Measurements from ENCODE around the gene SRCIN1. TPM values are rescaled to one million over a fixed set of nuclear protein-coding genes. Genes with fewer than 3 reads are reported as not detected.

Gene SRCIN1
- total RNA-seq, 1 donor from 2014 or later: 6.2 TPM

- DNase-seq (ENCODE audit: low spot score): no peak
- intact Hi-C loops (cut with DNase I): no loop called here
Measured at GRCh38 chr17:38568845-38569510, 36.8 kb downstream of the SRCIN1 start.

DNA sequence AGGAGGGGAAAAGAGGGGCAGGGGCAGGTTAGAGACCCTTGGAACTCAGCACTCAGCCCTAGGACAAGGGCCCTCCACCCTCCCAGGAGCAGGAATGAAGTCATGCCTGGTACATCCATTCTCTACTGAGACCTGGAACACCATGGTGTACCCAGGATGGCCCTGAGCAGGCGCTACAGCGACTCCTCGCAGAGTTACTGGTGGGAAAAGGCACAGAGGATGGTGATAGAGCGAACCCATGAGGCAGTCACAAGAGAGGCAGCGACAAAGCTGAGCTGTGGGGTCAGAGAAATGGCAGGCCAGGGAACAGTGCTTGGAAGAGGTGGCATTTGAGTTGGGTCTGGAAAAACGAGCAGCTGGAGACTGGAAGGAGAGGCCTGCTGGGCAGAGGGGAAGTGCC, 37.5 kb downstream of the SRCIN1 start:
- intact Hi-C loops (cut with DNase I): no loop called here

GRCh38 chr17:38567350-38567749, 38.4 kb downstream of the SRCIN1 start:
- intact Hi-C loops (cut with DNase I): no loop called here
- DNase-seq (ENCODE audit: low spot score): no peak

More for the DNA sequence above, 37.5 kb downstream of the SRCIN1 start:
- DNase-seq (ENCODE audit: low spot score): no peak

DNA sequence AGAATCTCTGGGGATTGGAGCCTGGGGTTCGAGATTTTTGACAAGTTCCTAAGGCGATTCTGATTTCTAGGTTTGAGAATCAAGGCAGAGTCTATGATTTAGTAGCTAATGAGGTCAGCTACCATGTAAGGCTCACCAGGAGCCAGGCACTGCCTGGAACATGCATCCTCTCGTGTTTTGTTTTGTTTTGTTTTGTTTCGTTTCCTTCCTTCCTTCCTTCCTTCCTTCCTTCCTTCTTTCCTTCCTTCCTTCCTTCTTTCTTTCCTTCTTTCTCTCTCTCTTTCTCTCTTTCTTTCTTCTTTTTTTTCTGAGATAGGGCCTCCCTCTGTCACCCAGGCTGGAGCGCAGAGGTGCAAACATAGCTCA, 39.1 kb downstream of the SRCIN1 start:
- intact Hi-C loops (cut with DNase I): no loop called here
- no peak for DNase-seq (ENCODE audit: low spot score)

DNA sequence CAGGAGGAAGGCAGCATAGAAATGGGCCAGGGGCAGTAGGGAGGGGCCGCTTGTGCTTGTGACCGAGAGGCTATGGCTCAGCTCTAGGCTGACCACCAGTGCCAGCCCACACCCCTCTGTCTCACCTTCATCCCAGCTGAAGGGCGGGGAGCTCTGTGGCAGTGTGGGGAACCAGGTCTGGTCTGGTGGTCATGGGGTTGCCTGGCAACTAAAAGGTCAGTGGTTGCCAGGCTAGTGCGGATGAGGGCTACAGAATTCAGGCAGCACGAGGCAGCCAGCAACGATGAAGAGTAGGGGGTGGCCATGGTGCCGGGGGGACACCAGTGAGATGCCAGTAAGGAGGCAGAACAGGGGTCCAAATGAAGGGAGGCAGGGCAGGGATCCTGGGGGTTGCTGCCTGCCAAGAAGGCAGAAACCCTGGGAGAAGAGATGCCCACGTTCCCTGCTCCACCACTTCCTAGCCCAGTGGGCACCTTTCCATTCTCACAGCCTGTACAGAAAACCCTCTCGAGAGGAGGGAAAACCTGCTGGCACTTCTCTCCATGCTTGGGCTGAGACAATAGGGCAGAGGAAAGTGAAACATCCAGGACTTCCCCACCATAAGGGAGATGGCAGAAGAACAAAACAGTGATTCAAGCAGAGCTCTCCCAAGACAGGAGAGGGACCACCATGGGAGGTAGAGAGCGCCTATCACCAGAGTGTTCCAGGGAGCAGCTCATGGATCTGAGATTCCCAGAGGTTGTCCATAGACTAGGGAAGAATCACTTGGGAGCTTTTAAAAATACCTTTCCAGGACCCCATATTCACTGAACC, 39.7 kb downstream of the SRCIN1 start:
- no peak for DNase-seq (ENCODE audit: low spot score)
- intact Hi-C loops (cut with DNase I): no loop called here

GRCh38 chr17:38564869-38565268, 40.9 kb downstream of the SRCIN1 start:
- intact Hi-C loops (cut with DNase I): no loop called here
- DNase-seq (ENCODE audit: low spot score): no peak

GRCh38 chr17:38564254-38564837, 41.4 kb downstream of the SRCIN1 start:
- no peak for DNase-seq (ENCODE audit: low spot score)
- intact Hi-C loops (cut with DNase I): no loop called here

DNA sequence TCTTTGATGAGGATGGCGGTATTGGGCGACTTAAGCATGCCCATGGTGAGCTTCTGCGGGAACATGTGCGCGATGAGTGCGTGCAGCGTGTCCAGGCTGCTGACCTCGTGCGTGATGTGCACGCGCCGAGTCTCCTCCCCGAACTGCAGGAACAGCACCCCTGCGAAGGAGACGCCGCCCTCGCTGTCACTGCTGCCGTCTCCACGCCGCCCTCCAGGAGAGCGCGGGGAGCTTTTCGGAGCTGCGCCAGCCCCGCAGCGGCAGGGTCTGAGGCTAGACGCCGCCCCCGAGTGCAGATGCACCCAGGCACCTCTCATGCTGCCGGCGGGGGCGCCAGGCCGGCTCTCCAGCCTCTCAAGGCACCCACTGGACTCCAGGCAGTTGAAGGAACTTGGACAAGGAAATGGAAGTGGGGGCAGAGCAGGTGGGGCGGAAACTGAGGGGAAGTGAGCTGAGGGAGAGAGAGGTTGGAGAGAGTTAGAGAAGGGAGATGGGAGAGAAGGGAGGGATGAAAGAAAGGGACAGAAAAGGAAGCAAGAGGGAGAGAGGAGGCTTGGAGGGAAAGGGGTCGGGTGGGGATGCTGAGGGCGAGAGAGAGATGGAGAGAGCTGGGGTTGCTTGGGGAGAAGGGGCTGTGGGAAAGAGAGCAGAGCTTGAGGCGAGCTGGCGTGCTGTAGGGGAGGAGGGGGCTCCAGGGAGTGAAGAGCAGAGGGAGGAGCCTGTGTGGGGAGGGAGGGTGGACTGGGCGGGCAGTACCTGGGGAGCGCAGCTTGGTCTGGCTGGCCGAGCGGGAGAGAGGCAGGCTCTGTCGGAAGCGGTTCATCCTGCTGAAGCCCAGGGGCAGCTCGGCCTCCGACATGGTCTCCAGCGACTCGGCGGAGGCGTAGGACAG, 42.1 kb downstream of the SRCIN1 start:
- intact Hi-C loops (cut with DNase I): no loop called here
- no peak for DNase-seq (ENCODE audit: low spot score)

DNA sequence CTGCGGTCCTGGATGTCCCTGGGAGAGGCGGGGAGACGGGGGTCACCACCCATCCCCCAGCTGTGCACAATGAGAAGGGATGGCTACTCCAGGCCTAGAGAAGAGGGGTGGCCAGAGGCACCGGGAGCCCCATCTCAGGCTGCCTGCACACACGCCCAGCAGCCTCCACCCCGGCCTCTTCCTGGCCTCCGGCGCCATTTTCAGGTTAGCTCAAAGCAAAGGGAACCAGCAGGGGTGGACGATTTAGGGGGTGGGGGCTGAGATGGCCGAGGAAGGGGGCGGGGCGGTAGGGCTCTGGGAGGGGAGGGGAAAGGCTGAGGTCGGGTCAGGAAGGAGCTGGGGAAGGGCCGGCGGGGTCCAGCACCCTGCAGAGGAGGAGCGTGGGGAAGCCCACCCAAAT, 42.8 kb downstream of the SRCIN1 start:
- no peak for DNase-seq (ENCODE audit: low spot score)
- intact Hi-C loops (cut with DNase I): no loop called here

- DNase-seq (ENCODE audit: low spot score): no peak
- intact Hi-C loops (cut with DNase I): no loop called here
Measured at GRCh38 chr17:38562215-38562569, 43.6 kb downstream of the SRCIN1 start.

- no peak for DNase-seq (ENCODE audit: low spot score)
- intact Hi-C loops (cut with DNase I): no loop called here
Measured at GRCh38 chr17:38561416-38562214, 44.1 kb downstream of the SRCIN1 start.

DNA sequence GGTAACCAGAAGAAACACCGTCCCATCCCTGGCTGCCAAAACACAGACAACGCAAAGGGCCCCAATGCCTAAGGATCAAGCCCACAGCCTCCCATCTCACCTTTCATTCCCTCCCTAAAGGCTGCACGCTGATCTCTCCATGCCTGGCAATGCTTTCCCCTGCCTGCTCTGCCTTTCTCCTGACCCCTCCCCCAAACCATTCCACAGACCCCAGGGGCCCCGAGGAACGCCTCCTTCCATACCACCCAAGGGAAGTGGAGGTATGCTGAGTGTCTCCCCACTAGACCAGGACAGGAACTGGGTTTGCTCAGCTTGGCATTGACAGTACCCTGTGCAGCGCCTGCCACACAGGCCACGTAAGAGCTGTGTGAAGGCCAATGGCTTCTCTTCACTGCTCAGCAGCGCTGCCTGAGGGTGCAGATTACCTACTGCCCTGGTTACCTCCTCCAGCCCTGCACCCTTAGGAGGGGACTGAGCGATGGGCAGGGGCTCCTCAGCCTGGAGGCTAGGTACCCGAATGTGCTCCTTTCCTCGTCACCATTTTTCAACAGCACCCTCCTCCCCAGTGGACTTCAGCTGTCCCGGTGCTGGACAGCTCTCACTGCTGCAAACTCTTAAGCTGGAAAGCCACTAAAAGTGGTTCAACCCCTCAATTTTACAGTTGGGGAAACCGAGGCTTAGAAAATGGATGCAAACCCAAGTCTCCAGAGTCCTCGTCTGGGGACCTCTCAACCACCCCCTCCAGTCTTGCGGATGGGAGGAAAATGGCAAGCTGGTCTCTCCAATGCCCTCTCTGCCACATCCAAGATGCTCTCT, 45.0 kb downstream of the SRCIN1 start:
- no peak for DNase-seq (ENCODE audit: low spot score)
- intact Hi-C loops (cut with DNase I): no loop called here

DNA sequence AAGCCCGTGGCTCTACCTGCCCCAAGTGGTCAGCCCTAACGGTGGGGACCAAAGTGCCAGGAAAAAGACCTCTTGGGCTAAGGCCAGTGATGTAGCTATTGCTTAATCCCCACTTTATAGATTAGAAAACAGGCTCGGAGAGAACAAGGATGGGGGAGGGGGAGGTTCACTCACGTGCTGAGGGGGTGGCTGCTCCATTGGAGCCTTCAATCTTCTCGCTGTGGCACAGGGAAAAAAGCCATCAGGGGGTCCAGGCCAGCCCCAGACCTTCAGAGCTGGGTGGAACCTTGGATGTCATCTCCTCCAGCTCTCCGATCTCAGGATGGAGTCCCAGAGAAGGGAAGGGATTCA, 45.9 kb downstream of the SRCIN1 start:
- no peak for DNase-seq (ENCODE audit: low spot score)
- intact Hi-C loops (cut with DNase I): no loop called here

GRCh38 chr17:38559051-38559879, 46.5 kb downstream of the SRCIN1 start:
- intact Hi-C loops (cut with DNase I): no loop called here
- peak; percentile 82 for DNase-seq (ENCODE audit: low spot score)

- DNase-seq (ENCODE audit: low spot score): no peak
- intact Hi-C loops (cut with DNase I): loop anchor here (1.0 kb wide), 1 partner anchor 26 kb away; no protein-coding TSS in a partner anchor
Measured at GRCh38 chr17:38558728-38559050, 47.1 kb downstream of the SRCIN1 start.

- intact Hi-C loops (cut with DNase I): loop anchor here (1.0 kb wide), 1 partner anchor 26 kb away; no protein-coding TSS in a partner anchor
- DNase-seq (ENCODE audit: low spot score): peak; percentile 95
Measured at GRCh38 chr17:38557836-38558727, 47.7 kb downstream of the SRCIN1 start.

GRCh38 chr17:38557396-38557795, 48.4 kb downstream of the SRCIN1 start:
- intact Hi-C loops (cut with DNase I): no loop called here
- no peak for DNase-seq (ENCODE audit: low spot score)

Measured in cardiac septum (tissue), 1 donor.